ENCODE measurements around the gene KRTAP12-2.

DNA sequence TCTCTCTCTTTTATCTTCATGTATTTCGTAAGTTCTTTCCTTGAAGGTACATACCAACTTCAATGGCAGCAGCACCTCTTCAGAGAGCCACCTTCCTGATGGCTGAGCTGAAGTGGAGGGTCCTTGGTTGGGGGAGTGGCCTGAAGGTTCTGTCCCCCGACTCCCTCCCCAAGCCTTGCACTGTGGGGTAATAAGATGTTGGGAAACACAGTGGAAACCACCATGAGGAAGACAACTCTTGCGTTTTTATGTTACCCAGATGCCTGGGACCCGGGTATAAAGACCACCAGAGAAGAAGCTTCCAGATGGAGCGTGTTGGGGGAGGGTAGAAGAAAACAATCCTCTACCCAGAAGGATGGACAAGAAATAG lies 8.2 kb downstream of the KRTAP12-2 start:
- TF ChIP-seq, protein P1, sequence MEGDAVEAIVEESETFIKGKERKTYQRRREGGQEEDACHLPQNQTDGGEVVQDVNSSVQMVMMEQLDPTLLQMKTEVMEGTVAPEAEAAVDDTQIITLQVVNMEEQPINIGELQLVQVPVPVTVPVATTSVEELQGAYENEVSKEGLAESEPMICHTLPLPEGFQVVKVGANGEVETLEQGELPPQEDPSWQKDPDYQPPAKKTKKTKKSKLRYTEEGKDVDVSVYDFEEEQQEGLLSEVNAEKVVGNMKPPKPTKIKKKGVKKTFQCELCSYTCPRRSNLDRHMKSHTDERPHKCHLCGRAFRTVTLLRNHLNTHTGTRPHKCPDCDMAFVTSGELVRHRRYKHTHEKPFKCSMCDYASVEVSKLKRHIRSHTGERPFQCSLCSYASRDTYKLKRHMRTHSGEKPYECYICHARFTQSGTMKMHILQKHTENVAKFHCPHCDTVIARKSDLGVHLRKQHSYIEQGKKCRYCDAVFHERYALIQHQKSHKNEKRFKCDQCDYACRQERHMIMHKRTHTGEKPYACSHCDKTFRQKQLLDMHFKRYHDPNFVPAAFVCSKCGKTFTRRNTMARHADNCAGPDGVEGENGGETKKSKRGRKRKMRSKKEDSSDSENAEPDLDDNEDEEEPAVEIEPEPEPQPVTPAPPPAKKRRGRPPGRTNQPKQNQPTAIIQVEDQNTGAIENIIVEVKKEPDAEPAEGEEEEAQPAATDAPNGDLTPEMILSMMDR (conservative IDR thresholded peaks at IDR 0.05; ENCODE audit: low read length) = no peak
- no peak for TF ChIP-seq EZH2phosphoT487 (IDR thresholded peaks at IDR 0.05; ENCODE audit: borderline replicate concordance)

Measured in Loucy (cell line).